Measurements from ENCODE around the gene EPS15. TPM values are rescaled to one million over a fixed set of nuclear protein-coding genes. Genes with fewer than 3 reads are reported as not detected.

Gene EPS15
- total and polyA plus RNA-seq, 10 of the 15 experiments (the other 5 are each of a cell fraction or from before 2014, with no cell fraction given): 24.7 to 87.8 (median 56.3) TPM

GRCh38 chr1:51551848-51552296 lies 32.8 kb upstream of the EPS15 start:
- no TSS peak for BruUV-seq (replicated peaks)
- H3K4me2 ChIP-seq (ENCODE audit: control insufficient read depth, insufficient read depth): peak overlapping the region; percentile 64; the same call in 1 of the 2 replicates
- in situ Hi-C loops (cut with MboI) (no loop called here), intact Hi-C loops (cut with micrococcal nuclease; ENCODE audit: unreplicated experiment) (no loop called here)
- no peak overlapping the region for H3K4me3 ChIP-seq
- FAIRE-seq: no peak
- no peaks in the 10 kb centered on the region for H3K79me2 ChIP-seq (ENCODE audit: control insufficient read depth, insufficient read depth, low read length)
- H3K27ac ChIP-seq (ENCODE audit: control insufficient read depth, insufficient read depth): 0 out of 2 replicates have a peak overlapping the region, but pooled peaks have one; percentile 39
- peaks cover 6% of the 10 kb centered on the region for H3K9me3 ChIP-seq (replicated peaks; ENCODE audit: control insufficient read depth, insufficient read depth, low read length)
- RAD21 ChIA-PET (ENCODE audit: unreplicated experiment): no interaction called here
- peak; percentile 90 for ATAC-seq
- peak overlapping the region; percentile 10; the same call in 1 of the 2 replicates for H2AFZ ChIP-seq (ENCODE audit: control insufficient read depth, low read depth, low read length)
- SMC1A ChIA-PET (ENCODE audit: uncharacterized antibody, unreplicated experiment): interaction anchor here (1.2 to 2.2 kb wide), 4 partner anchors 17 to 283 kb away, joined by 3 to 7 read pairs (median 4); no protein-coding TSS in a partner anchor
- POLR2A ChIA-PET: interaction anchor here (0.5 kb wide), 1 partner anchor 149 kb away, joined by 3 read pairs; no protein-coding TSS in a partner anchor
- no peak overlapping the region for H3K9ac ChIP-seq (ENCODE audit: control insufficient read depth, insufficient read depth, low read length)
- CTCF ChIA-PET: interaction anchor here (0.8 kb wide), 1 partner anchor 13 kb away, joined by 3 read pairs; no protein-coding TSS in a partner anchor
- TF ChIP-seq ZBTB4 (CRISPR knock-in tag; IDR thresholded peaks at IDR 0.05): no peak
- TF ChIP-seq SUPT20H (IDR thresholded peaks at IDR 0.05; ENCODE audit: borderline replicate concordance, control insufficient read depth, low read depth, low read length): no peak
- peak; percentile 67; the same call in 1 of the 2 replicates for TF ChIP-seq MEF2A (IDR thresholded peaks at IDR 0.05; ENCODE audit: insufficient read depth, low read depth, low read length)
- peak; percentile 89 for TF ChIP-seq CBX5 (IDR thresholded peaks at IDR 0.05; ENCODE audit: low read depth)
- 0 out of 2 replicates have a peak, but pooled peaks have one; percentile 16 for TF ChIP-seq IRF4 (IDR thresholded peaks at IDR 0.05; ENCODE audit: low read depth, low read length)
- peak; percentile 25 for TF ChIP-seq MEF2B (IDR thresholded peaks at IDR 0.05; ENCODE audit: partially characterized antibody, poor library complexity, severe bottlenecking)
- 0 out of 4 replicates have a peak, but pooled peaks of 1 of the 2 experiments have one; percentile 13 for TF ChIP-seq ETV6 (conservative IDR thresholded peaks at IDR 0.05 in 1 of 2, IDR thresholded peaks at IDR 0.05 in 1 of 2; ENCODE audit: borderline replicate concordance in 1 of 2, low read depth in 1 of 2)
- peak; percentile 84 for TF ChIP-seq RUNX3 (IDR thresholded peaks at IDR 0.05; ENCODE audit: low read length)
- 0 out of 2 replicates have a peak, but pooled peaks have one; percentile 22 for TF ChIP-seq NFIC (IDR thresholded peaks at IDR 0.05; ENCODE audit: low read depth, low read length)
- TF ChIP-seq FOXM1 (IDR thresholded peaks at IDR 0.05; ENCODE audit: low read depth, low read length): 0 out of 2 replicates have a peak, but pooled peaks have one; percentile 33
- no peak for TF ChIP-seq SMAD5 (IDR thresholded peaks at IDR 0.05; ENCODE audit: low read depth)
- TF ChIP-seq MTA2 (IDR thresholded peaks at IDR 0.05; ENCODE audit: low read depth): peak; percentile 51; the same call in 1 of the 2 replicates
- TF ChIP-seq IKZF2 (IDR thresholded peaks at IDR 0.05): peak in 1 of 2 experiments; percentile 21; a peak in 1 of 4 replicates
- TF ChIP-seq SPI1 (IDR thresholded peaks at IDR 0.05; ENCODE audit: borderline replicate concordance, insufficient read depth, low read depth, low read length): peak; percentile 32; the same call in 1 of the 2 replicates
- TF ChIP-seq JUNB (IDR thresholded peaks at IDR 0.05): peak; percentile 52
- TF ChIP-seq ZBTB40 (IDR thresholded peaks at IDR 0.05; ENCODE audit: borderline replicate concordance): no peak
- no peak for TF ChIP-seq HDAC2 (IDR thresholded peaks at IDR 0.05)
- 4% methylated on average over 5 of the region's 5 CpGs for WGBS (ENCODE audit: insufficient coverage, insufficient replicate concordance, low lambda C conversion rate, missing lambda C conversion rate)
- H3K36me3 ChIP-seq (ENCODE audit: control insufficient read depth in 2 of 2, insufficient read depth in 2 of 2, low read length in 1 of 2): no peaks in the 10 kb centered on the region
- DNase-seq (ENCODE audit: low read depth, low spot score): no peak
- H4K20me1 ChIP-seq (ENCODE audit: control insufficient read depth, insufficient read depth): no peaks in the 10 kb centered on the region
- H3K27me3 ChIP-seq (replicated peaks in 1 of 2; ENCODE audit: control insufficient read depth in 2 of 2, insufficient read depth in 2 of 2, low read length in 1 of 2): no peaks in the 10 kb centered on the region
- peaks cover 12% of the 10 kb centered on the region; the same call in 1 of the 2 replicates for H3K4me1 ChIP-seq (ENCODE audit: control insufficient read depth, insufficient read depth, low read length)
